DMS114 treated with DMSO at 0.1 percent for 48 hours (cell line): ENCODE measurements around the gene BMERB1.
"Not testable (repeated sequence)": the region's sequence is repeated elsewhere in the genome, so short reads cannot be mapped to it uniquely, and the experiment has no call there.

Source experiments
- DNase-seq: peaks from one replicate; lab custom pipeline; 2025; ENCODE audit not compliant: unreplicated experiment; lab: John Stamatoyannopoulos, UW

Gene BMERB1

DNA sequence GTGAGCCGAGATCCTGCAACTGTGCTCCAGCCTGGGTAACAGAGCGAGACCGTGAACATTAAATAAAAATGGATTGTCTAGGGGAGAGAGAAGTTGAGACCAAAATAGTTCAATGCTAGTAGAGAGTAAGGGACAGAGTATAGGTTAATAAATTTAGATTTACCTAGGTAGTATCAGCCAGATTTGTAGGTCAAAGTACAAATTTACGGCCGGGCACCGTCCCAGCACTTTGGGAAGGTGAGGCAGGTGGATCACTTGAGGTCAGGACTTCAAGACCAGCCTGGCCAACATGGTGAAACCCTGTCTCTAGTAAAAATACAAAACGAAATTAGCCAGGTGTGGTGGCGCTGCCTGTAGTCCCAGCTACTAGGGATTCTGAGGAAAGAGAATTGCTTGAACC lies 12.2 kb upstream of the BMERB1 start:
- DNase-seq: no peak

DNA sequence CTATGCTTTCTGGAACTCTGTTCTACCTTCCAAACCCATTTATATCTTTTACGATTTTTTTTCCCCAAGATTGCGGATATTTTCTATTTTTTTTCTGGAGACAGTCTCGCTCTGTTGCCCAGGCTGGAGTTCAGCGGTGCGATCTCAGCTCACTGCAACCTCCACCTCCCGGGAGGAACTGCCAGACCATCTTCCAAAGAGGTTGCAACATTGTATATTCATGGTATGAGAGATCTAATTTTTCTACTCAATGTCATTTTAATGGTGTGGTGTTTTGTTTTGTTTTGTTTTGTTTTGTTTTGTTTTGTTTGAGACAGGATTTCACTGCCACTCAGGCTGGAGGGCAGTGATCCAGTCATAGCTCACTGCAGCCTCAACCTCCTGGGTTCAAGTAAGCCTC lies 8.5 kb upstream of the BMERB1 start:
- no peak for DNase-seq

GRCh38 chr16:15426796-15427195 lies 7.6 kb upstream of the BMERB1 start:
- no peak for DNase-seq

DNA sequence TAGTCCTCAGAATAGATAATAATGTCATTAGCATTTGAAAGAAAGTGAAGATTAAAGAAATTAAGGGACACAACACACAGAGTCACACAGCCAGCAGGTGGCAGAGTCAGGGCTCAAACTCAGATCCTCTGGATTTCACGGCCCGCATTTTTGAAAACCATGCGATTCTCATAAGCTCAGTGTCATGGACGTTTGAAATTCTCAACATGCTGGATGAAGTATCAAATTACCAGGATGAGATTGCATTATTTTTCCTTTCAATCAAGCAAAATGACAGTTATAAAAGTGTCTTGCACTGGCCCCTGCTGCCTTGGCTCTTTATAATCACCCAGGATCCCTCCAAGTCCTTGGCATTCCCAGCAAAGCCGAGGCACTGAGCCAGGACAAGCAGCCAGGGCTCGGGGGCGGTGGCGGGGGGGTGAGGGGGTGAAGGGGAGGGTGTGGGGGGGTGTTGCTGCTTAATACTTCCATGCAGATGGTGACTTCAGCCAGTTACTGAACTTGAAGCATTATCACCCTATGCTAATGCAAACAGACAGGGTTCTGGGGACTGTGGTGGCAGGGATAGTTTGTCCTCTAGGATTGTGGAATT lies 6.6 kb upstream of the BMERB1 start:
- no peak for DNase-seq

DNA sequence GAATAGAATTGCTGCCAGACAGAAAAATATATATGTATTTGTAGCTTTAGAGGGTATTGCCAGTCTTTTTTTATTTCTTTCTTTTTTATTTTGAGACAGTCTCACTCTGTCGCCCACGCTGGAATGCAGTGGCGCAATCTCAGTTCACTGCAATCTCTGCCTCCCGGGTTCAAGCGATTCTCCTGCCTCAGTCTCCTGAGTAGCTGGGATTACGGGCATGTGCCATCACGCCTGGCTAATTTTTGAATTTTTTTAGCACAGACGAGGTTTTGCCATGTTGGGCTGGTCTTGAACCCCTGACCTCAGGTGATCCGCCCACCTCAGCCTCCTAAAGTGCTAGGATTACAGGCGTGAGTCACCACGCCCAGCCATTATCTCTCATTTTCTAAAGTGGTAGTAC lies 3.5 kb upstream of the BMERB1 start:
- not testable (repeated sequence) for DNase-seq

- DNase-seq: no peak
Observed at GRCh38 chr16:15434079-15434424, 336 bp upstream of the BMERB1 start.

DNA sequence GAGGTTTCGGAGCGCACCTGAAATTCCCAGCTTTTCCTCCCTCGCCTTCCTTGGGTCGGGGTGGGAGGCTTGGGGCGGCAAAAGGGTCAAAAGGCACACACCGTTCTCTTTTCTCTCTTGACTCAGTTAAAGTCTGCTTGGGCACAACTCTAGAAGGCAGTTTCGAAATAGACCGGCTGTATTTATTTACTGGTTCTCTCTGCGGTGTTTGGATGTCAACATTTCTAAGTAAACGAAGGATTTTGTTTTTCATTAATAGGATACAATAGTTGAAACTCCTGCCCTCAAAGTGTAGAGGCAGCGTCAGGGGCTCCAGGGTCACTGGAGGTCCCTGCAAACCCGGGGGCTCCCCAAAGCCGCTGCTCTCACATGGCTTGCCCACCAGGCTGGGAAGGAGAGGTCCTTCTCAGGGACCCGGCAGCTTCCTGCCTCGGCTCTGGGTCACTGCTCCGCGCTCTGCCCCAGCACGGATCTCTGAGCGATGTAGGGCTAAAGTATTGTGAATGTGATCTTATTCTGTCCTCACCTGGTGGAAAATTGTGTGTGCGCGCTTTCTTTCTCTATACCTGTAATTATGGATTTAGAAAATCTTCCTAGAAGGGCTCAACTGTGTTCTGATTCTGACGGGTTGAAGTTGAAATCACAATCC lies 952 bp downstream of the BMERB1 start:
- DNase-seq: no peak

- DNase-seq: no peak
Observed at GRCh38 chr16:15439102-15439501, 4.7 kb downstream of the BMERB1 start.

GRCh38 chr16:15439521-15439920 lies 5.1 kb downstream of the BMERB1 start:
- DNase-seq: no peak

DNA sequence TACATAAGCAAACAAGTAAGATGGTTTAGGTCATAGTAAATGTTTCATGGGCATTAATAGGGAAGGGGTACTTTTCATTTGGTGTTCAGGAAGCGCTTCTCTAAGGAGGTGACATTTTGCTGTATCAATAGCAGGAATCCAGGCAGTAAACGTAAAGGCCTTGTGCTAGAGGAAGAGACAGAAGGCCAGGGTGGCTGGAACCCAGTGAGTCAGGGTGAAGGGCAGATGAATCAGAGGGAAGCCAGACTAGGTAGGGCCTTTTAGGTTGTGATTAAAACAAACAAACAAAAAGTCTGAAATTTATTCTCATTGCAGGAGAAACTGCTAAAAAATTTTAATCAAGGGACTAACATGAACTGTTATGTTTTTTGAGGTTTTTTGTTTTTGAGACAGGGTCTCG lies 6.5 kb downstream of the BMERB1 start:
- DNase-seq: no peak

- DNase-seq: not testable (repeated sequence)
Observed at GRCh38 chr16:15442140-15442539, 7.8 kb downstream of the BMERB1 start.

- no peak for DNase-seq
Observed at GRCh38 chr16:15443753-15444152, 9.4 kb downstream of the BMERB1 start.

DNA sequence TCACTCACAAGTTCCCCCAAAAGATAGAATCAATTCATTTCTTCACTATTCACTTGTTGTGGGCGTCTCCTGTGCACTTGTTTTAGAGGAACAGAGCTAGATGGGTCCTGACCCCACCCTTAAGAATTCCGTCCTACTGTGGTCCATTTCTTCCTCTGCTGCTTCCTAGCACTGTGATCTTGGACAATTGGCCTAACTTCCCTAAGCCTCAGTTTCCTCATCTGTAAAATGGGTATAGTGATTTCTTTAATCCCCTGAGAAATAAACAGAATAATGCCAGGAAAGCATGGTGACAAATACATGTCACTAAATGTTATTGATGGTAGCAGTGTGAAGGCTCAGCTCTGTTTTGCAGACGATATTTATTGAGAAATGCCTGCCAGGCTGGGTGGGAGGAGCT lies 9.9 kb downstream of the BMERB1 start:
- no peak for DNase-seq

DNA sequence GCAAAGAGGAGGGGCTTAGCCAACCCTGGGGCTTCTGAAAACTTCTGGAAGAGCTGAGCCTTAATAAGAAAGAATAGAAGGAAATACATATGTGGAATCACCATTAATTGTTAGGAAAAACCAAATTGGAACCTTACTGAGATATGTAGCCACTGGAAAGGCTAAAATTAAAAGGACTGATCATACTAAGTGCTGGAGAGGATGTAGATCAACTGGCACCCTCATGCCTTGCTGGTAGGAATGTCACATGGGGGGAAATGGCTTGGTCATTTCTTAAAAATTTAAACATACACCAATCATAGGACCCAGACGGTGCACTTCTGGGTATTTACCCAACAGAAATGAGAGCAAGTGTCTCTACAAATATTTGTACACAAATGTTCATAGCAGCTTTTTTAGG lies 11.1 kb downstream of the BMERB1 start:
- DNase-seq: no peak

- DNase-seq: no peak
Observed at GRCh38 chr16:15446901-15447300, 12.5 kb downstream of the BMERB1 start.

DNA sequence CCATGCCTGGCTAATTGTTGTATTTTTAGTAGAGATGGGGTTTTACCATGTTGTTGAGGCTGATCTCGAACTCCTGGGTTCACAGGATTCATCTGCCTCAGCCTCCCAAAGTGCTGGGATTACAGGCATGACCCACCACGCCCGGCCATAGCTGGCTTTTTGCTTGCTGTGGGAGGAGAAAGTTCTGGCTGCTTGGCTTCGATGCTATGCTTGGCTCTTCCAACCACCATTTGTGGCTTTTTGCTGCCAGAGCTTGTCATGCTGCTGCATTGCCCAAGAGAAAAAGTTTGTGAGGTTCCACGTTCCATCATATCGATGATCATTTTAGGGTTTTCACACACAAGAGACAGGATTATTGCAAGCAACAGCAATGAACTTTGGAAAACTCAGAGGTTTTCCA lies 16.2 kb downstream of the BMERB1 start:
- no peak for DNase-seq

- no peak for DNase-seq
Observed at GRCh38 chr16:15451098-15451731, 16.8 kb downstream of the BMERB1 start.

GRCh38 chr16:15452246-15452855 lies 18.0 kb downstream of the BMERB1 start:
- DNase-seq: no peak

- not testable (repeated sequence) for DNase-seq
Observed at GRCh38 chr16:15453296-15453695, 18.9 kb downstream of the BMERB1 start.

- not testable (repeated sequence) for DNase-seq
Observed at GRCh38 chr16:15454933-15455332, 20.5 kb downstream of the BMERB1 start.

DNA sequence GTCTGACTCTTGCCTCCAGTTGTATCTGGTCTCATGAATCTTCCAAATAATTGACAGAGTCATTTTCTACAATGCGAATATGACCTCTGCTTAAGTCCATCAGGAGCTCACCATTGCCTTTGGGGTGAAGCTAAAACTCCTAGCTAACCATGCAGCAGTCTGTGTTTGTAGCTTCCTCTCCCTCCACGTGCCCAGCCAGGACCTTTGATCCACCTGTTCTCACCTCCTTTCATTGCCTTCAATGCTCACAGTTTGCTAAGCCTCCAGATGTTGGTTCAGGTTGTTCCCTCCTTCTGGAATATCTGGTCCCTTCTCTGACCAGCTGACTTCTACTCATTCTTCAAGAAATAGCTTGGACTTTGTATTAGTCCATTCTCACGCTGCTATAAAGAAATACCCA lies 23.0 kb downstream of the BMERB1 start:
- no peak for DNase-seq

DNA sequence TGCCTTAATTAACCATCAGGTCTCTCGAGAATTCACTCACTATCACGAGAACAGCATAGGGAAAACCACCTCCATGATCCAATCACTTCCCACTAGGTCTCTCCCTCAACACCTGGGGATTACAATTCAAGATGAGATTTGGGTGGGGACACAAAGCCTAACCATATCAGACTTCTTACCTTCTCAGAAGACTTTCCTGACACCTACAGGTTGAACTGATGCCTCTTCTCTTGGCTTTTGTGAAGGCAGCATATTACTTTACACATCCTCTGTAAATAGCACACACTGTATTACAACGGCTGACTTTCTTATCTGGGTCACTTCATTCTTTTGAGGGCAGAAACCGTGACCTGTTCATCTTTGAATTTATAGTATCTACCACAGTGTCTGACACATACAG lies 23.6 kb downstream of the BMERB1 start:
- DNase-seq: no peak
